ENCODE results near the gene CCDC57. TPM values are rescaled to one million over a fixed set of nuclear protein-coding genes. Genes with fewer than 3 reads are reported as not detected.

The CCDC57 gene
- total and polyA plus RNA-seq, 2 experiments from 2014 or later = 46.2 to 53.5 TPM

DNA sequence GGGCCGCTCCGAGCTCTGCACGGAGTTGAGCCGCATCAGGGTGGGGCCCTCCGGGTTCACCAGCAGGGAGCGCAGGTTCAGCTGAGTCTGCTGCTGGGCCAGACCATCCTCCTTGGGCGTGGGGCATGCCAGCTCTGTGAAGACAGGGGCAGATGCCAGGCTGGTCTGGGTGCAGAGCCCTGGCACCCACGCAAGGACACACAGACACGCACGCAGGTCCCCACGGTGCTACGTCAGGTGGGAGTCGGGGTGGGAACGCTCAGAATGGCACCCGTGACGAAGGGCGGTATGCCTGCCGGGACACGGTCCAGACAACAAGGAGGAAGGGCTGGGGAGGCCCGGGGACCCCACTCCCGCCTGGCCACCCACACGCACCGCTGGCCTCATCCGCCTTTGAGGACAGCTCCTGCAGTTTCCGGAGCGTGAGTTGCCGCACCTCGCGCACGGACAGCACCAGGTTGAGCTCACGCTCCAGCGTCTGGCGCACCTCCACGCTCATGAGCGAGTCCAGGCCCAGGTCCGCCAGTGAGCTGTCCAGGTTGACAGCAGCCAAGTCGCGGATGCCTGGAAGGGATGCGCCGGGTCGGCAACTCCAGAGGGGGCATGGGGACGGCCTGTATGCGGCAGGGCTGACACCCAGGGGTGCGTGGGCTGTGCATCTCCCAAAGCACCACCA lies 131.7 kb downstream of the CCDC57 start:
- no peaks in the 10 kb centered on the region for H3K4me1 ChIP-seq (ENCODE audit: low read depth)
- no peaks in the 10 kb centered on the region for H3K27me3 ChIP-seq
- no peaks in the 10 kb centered on the region for H3K9me3 ChIP-seq (ENCODE audit: low read depth)
- TF ChIP-seq, protein P1, sequence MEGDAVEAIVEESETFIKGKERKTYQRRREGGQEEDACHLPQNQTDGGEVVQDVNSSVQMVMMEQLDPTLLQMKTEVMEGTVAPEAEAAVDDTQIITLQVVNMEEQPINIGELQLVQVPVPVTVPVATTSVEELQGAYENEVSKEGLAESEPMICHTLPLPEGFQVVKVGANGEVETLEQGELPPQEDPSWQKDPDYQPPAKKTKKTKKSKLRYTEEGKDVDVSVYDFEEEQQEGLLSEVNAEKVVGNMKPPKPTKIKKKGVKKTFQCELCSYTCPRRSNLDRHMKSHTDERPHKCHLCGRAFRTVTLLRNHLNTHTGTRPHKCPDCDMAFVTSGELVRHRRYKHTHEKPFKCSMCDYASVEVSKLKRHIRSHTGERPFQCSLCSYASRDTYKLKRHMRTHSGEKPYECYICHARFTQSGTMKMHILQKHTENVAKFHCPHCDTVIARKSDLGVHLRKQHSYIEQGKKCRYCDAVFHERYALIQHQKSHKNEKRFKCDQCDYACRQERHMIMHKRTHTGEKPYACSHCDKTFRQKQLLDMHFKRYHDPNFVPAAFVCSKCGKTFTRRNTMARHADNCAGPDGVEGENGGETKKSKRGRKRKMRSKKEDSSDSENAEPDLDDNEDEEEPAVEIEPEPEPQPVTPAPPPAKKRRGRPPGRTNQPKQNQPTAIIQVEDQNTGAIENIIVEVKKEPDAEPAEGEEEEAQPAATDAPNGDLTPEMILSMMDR (IDR thresholded peaks at IDR 0.05; ENCODE audit: low read depth, low read length) = no peak
- no peak for DNase-seq (ENCODE audit: low read depth in 1 of 2, low spot score in 1 of 2)
- no peak overlapping the region for H3K27ac ChIP-seq
- H3K4me3 ChIP-seq = no peak overlapping the region
- H3K36me3 ChIP-seq = peaks cover 61% of the 10 kb centered on the region

GRCh38 chr17:82080048-82080788 lies 132.4 kb downstream of the CCDC57 start:
- H3K9me3 ChIP-seq (ENCODE audit: low read depth) = no peaks in the 10 kb centered on the region
- H3K27ac ChIP-seq = no peak overlapping the region
- no peak for DNase-seq (ENCODE audit: low read depth in 1 of 2, low spot score in 1 of 2)
- H3K36me3 ChIP-seq = peaks cover 54% of the 10 kb centered on the region
- no peaks in the 10 kb centered on the region for H3K4me1 ChIP-seq (ENCODE audit: low read depth)
- no peaks in the 10 kb centered on the region for H3K27me3 ChIP-seq
- H3K4me3 ChIP-seq = no peak overlapping the region
- TF ChIP-seq, protein P1 (IDR thresholded peaks at IDR 0.05; ENCODE audit: low read depth, low read length) = no peak

GRCh38 chr17:82079001-82079677 lies 133.5 kb downstream of the CCDC57 start:
- Histone ChIP-seq H3K4me1 (ENCODE audit: low read depth) (no peaks in the 10 kb centered on the region), H3K27me3 (no peaks in the 10 kb centered on the region), H3K27ac (no peak overlapping the region), H3K4me3 (no peak overlapping the region), H3K9me3 (ENCODE audit: low read depth) (no peaks in the 10 kb centered on the region), H3K36me3 (peaks cover 43% of the 10 kb centered on the region)
- no peak for DNase-seq (ENCODE audit: low read depth in 1 of 2, low spot score in 1 of 2)
- TF ChIP-seq, protein P1 (IDR thresholded peaks at IDR 0.05; ENCODE audit: low read depth, low read length) = no peak

DNA sequence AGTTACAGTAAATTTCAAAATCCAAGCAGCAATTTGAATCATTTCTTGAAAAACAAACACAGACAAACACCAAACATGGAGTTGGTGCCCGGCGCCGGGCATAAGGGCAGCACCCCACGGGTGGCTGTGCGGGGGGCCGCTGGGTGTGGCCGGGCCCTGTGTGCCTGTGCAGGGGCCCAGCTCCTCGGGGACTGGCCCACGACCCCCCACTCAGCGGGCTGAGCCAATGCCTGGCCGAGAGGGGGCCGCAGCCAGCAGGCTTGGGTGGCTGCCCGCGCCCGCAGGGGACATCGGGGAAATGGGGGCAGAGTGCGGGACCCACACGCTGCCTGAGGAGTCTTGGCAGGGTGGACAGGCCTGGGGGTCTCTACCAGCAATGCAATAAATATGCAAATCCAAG lies 134.2 kb downstream of the CCDC57 start:
- TF ChIP-seq, protein P1 (IDR thresholded peaks at IDR 0.05; ENCODE audit: low read depth, low read length) = no peak
- Histone ChIP-seq H3K27ac (no peak overlapping the region), H3K36me3 (peaks cover 37% of the 10 kb centered on the region)

GRCh38 chr17:82077617-82078358 lies 134.9 kb downstream of the CCDC57 start:
- H3K36me3 ChIP-seq = peaks cover 30% of the 10 kb centered on the region
- no peaks in the 10 kb centered on the region for H3K9me3 ChIP-seq (ENCODE audit: low read depth)
- no peaks in the 10 kb centered on the region for H3K27me3 ChIP-seq
- peak in 1 of 2 donors; percentile 20 for DNase-seq (ENCODE audit: low read depth in 1 of 2, low spot score in 1 of 2)
- no peaks in the 10 kb centered on the region for H3K4me1 ChIP-seq (ENCODE audit: low read depth)
- peak overlapping the region; percentile 51 for H3K27ac ChIP-seq
- TF ChIP-seq, protein P1 (IDR thresholded peaks at IDR 0.05; ENCODE audit: low read depth, low read length) = no peak
- H3K4me3 ChIP-seq = no peak overlapping the region

More for the DNA sequence above, 134.2 kb downstream of the CCDC57 start:
- H3K27me3 ChIP-seq = no peaks in the 10 kb centered on the region
- H3K4me3 ChIP-seq = no peak overlapping the region
- H3K4me1 ChIP-seq (ENCODE audit: low read depth) = no peaks in the 10 kb centered on the region
- no peak for DNase-seq (ENCODE audit: low read depth in 1 of 2, low spot score in 1 of 2)
- no peaks in the 10 kb centered on the region for H3K9me3 ChIP-seq (ENCODE audit: low read depth)
